Measurements from ENCODE around the gene NAV2. TPM values are rescaled to one million over a fixed set of nuclear protein-coding genes. Genes with fewer than 3 reads are reported as not detected.

The NAV2 gene
- total and polyA plus RNA-seq, 2 experiments from 2014 or later = 26.0 to 45.0 TPM

DNA sequence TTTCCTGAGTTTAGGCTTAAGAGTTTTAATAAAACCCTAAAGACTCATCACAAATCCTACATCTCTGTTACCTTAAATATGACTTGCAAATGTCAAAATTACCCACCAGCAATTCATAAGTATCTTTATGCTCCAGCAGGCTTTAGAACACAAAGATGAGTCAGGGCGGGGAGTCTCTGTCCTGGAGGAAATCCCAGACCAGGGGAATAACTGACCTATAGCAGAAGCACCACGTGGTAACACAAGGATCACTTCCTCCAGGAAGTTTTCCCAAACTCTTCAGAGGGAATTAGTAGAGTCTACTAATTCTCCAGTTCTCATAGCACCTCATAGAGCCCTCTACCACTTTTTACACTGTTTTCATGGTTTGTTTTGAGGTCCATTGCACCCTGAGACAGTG lies 217.0 kb downstream of the NAV2 start (continued):
- TF ChIP-seq, protein P1, sequence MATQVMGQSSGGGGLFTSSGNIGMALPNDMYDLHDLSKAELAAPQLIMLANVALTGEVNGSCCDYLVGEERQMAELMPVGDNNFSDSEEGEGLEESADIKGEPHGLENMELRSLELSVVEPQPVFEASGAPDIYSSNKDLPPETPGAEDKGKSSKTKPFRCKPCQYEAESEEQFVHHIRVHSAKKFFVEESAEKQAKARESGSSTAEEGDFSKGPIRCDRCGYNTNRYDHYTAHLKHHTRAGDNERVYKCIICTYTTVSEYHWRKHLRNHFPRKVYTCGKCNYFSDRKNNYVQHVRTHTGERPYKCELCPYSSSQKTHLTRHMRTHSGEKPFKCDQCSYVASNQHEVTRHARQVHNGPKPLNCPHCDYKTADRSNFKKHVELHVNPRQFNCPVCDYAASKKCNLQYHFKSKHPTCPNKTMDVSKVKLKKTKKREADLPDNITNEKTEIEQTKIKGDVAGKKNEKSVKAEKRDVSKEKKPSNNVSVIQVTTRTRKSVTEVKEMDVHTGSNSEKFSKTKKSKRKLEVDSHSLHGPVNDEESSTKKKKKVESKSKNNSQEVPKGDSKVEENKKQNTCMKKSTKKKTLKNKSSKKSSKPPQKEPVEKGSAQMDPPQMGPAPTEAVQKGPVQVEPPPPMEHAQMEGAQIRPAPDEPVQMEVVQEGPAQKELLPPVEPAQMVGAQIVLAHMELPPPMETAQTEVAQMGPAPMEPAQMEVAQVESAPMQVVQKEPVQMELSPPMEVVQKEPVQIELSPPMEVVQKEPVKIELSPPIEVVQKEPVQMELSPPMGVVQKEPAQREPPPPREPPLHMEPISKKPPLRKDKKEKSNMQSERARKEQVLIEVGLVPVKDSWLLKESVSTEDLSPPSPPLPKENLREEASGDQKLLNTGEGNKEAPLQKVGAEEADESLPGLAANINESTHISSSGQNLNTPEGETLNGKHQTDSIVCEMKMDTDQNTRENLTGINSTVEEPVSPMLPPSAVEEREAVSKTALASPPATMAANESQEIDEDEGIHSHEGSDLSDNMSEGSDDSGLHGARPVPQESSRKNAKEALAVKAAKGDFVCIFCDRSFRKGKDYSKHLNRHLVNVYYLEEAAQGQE (IDR thresholded peaks at IDR 0.05; ENCODE audit: unreplicated experiment) = no peak
- no peak for TF ChIP-seq NANOG (IDR thresholded peaks at IDR 0.05; ENCODE audit: borderline replicate concordance)
- no peak for TF ChIP-seq ZNF114 (CRISPR knock-in tag; IDR thresholded peaks at IDR 0.05)
- TF ChIP-seq EZH2phosphoT487 (IDR thresholded peaks at IDR 0.05; ENCODE audit: unreplicated experiment) = no peak

GRCh38 chr11:19931141-19931770 lies 218.6 kb downstream of the NAV2 start:
- Mint-ChIP-seq H3K36me3 (ENCODE audit: low read depth) (peaks cover 21% of the 10 kb centered on the region), H3K27me3 (ENCODE audit: insufficient read depth, low read depth, poor library complexity) (peaks cover 2% of the 10 kb centered on the region), H3K4me1 (peaks cover 16% of the 10 kb centered on the region), H3K9me3 (no peaks in the 10 kb centered on the region), H3K27ac (peak overlapping the region; percentile 44; the same call in 1 of the 2 replicates), H3K4me3 (no peak overlapping the region)
- H3K27ac ChIP-seq (ENCODE audit: low read depth) = no peak overlapping the region
- H3K4me2 ChIP-seq = no peak overlapping the region
- no peaks in the 10 kb centered on the region for H3K27me3 ChIP-seq (ENCODE audit: insufficient read depth)
- H4K20me1 ChIP-seq (replicated peaks; ENCODE audit: insufficient read depth) = peaks cover 4% of the 10 kb centered on the region; the same call in 1 of the 2 replicates
- 0 out of 2 replicates have a peak, but pooled peaks cover under 1% of the 10 kb centered on the region for H3F3A ChIP-seq (replicated peaks; ENCODE audit: low read depth)
- no peak overlapping the region for H2AFZ ChIP-seq
- 0 out of 2 replicates have a peak, but pooled peaks cover 5% of the 10 kb centered on the region for H3K4me1 ChIP-seq (ENCODE audit: insufficient read depth)
- H3K4me3 ChIP-seq = no peak overlapping the region
- no peak for TF ChIP-seq CREB1 (CRISPR knock-in tag; IDR thresholded peaks at IDR 0.05; ENCODE audit: low read depth)
- no peak for TF ChIP-seq EZH2phosphoT487 (IDR thresholded peaks at IDR 0.05; ENCODE audit: unreplicated experiment)
- no peak for TF ChIP-seq EZH2 (IDR thresholded peaks at IDR 0.05; ENCODE audit: low read depth, unreplicated experiment)
- TF ChIP-seq ZNF331 (CRISPR knock-in tag; IDR thresholded peaks at IDR 0.05; ENCODE audit: low read depth) = no peak
- no peak for TF ChIP-seq JUNB (IDR thresholded peaks at IDR 0.05; ENCODE audit: unreplicated experiment)
- TF ChIP-seq, protein P1 (IDR thresholded peaks at IDR 0.05; ENCODE audit: unreplicated experiment) = no peak
- H3K79me2 ChIP-seq (replicated peaks; ENCODE audit: insufficient read depth) = no peaks in the 10 kb centered on the region
- DNase-seq (ENCODE audit: low spot score) (no peak), ATAC-seq (peak; percentile 36)
- H3K9me2 ChIP-seq (ENCODE audit: insufficient read depth) = no peaks in the 10 kb centered on the region
- H3K36me3 ChIP-seq (ENCODE audit: insufficient read depth) = no peaks in the 10 kb centered on the region

Data from GM23338 (cell line).